Pancreas (tissue), 10 donors: ENCODE data around the gene EIF4E1B. TPM values are rescaled to one million over a fixed set of nuclear protein-coding genes. Genes with fewer than 3 reads are reported as not detected.
A peak's percentile ranks its signal among the peaks of the same experiment; 100 is the strongest.

Source experiments
- ATAC-seq, 4 donors: fragments of 200-7000 bp; cut with Tn5 transposase; one replicate each; pipeline versions ENCODE4 v1.8.0 to v1.9.1; 2020; ENCODE audit warnings: mild to moderate bottlenecking in 4 of 4, moderate library complexity in 4 of 4
- DNase-seq, 6 donors: peaks; one replicate each; pipeline ENCODE4 v3.0.0-alpha.2; 2020
- FAIRE-seq: peaks from 2 replicates; lab custom pipeline; 2012; peaks lifted over from hg19 to GRCh38; lab: Jason Lieb, UNC
- H3K27ac ChIP-seq, 4 donors: fragments of 200-600 bp; sonication (generic); 1 replicate in 3 of 4; 2 replicates in 1 of 4; pipeline versions ENCODE4 v1.5.0 to v1.8.0; 2020
- H3K27me3 ChIP-seq, 4 donors: fragments of 200-600 bp; one replicate each; pipeline ENCODE4 v1.8.0; 2021
- H3K36me3 ChIP-seq, 3 donors: fragments of 200-600 bp; sonication (generic) in 1 of 3; one replicate each; pipeline versions ENCODE4 v1.5.0 to v1.8.0; 2020 to 2021
- H3K4me1 ChIP-seq, 3 donors: fragments of 200-600 bp; one replicate each; pipeline ENCODE4 v1.8.0; 2021
- H3K4me3 ChIP-seq, 4 donors: fragments of 200-600 bp; sonication (generic) in 2 of 4; one replicate each; pipeline versions ENCODE4 v1.5.0 to v1.8.0; 2020 to 2021
- H3K9me3 ChIP-seq, 4 donors: fragments of 200-600 bp; one replicate each; pipeline ENCODE4 v1.8.0; 2021
- CTCF ChIP-seq, 4 donors: fragments of 200-600 bp; sonication (generic) in 3 of 4; IDR thresholded peaks; one replicate each; pipeline versions ENCODE4 v1.5.0 to v1.8.0; 2021; ENCODE audit warnings: antibody characterized with exemption in 4 of 4
- WGBS, 2 donors: extraction: QIAGEN DNeasy Blood & Tissue Kit; methylation state at CpG; one replicate each; pipeline ENCODE4 v1.1.7; 2013; 5-methylcytosine and 5-hydroxymethylcytosine counted together
- intact Hi-C, 3 donors: fragments of 100-400 bp; cut with DNase I; formaldehyde crosslinking; loops; one replicate each; pipeline versions ENCODE4 v1.11.1 to v1.14.2; 2022
- polyA plus RNA-seq, 2 donors: library from polyadenylated mRNA; stranded (reverse); fragments of 200-250 nt; gene quantifications; one replicate each; pipeline ENCODE4 v1.2.3, GENCODE V29; 2013
- total RNA-seq, 6 donors: library from RNA; stranded (reverse); fragmentation: NEBNext Ultra II Directional in 4 of 6; extraction: Animal tissue kit (Norgen Biotek cat#: 25700) in 4 of 6; gene quantifications; one replicate each; pipeline versions ENCODE4 v1.2.1 to v1.2.4, GENCODE V29; 2021 to 2023
- donor health status: healthy with polysubstance abuse.
- donor health status: DM: no; HTN: no; CAD: no; lungs with moderate emphysema.
- donor health status: DM: no; HTN: no; CAD: no.
- donor health status: control.
- donor health status: control.
- donor health status: Bipolar disorder and iron deficiency.
- donor health status: DM: yes; HTN: yes; CAD: no.
- donor health status: DM: no; HTN: no; CAD: no.
- donor health status: DM: no; HTN: no; CAD: no.
- donor health status: DM: yes; HTN: yes; CAD: no.

Gene EIF4E1B
- total and polyA plus RNA-seq, 8 donors = 0.04 to 1.5 (median 0.30) TPM; not detected in 5

DNA sequence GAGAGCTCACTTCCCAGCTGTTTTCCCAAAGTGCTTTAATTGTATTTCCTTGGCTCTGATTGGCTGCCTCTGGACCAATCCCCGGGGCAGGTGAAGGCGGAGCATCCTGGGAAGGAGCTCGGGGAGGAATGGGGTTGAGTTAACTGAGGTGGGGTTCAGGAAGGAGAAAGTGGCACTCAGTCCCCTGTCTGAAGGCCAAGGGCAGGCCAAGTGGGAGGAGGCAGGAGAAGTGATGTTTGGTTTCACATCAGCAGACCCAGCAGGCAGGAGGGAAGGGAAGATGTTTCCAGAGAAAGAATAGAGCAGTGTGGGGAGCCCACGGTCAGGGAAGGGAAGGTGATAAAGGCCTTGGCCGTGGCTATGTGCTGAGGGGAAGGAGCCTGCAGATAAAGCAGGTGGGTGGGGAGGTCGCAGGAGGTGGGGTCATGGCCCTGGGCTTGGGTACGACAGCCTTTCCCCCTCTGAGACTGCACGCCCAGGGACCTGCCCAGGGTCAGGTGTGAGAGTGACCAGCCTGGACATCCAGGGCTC, 19.9 kb downstream of the EIF4E1B start:
- TF ChIP-seq CTCF (IDR thresholded peaks at IDR 0.05) = no peak
- Histone ChIP-seq H3K36me3 (no peaks in the 10 kb centered on the region), H3K27me3 (no peaks in the 10 kb centered on the region), H3K27ac (no peak overlapping the region), H3K9me3 (no peaks in the 10 kb centered on the region), H3K4me1 (peaks cover 0 to 6% (median 3%) of the 10 kb centered on the region in 3 donors), H3K4me3 (no peak overlapping the region)
- FAIRE-seq (no peak), DNase-seq (peak in 1 of 6 donors; percentile 35), ATAC-seq (no peak)
- WGBS, 2 donors = 69 to 77% methylated on average over 7 to 8 of the region's 8 CpGs
- intact Hi-C loops = no loop called here

DNA sequence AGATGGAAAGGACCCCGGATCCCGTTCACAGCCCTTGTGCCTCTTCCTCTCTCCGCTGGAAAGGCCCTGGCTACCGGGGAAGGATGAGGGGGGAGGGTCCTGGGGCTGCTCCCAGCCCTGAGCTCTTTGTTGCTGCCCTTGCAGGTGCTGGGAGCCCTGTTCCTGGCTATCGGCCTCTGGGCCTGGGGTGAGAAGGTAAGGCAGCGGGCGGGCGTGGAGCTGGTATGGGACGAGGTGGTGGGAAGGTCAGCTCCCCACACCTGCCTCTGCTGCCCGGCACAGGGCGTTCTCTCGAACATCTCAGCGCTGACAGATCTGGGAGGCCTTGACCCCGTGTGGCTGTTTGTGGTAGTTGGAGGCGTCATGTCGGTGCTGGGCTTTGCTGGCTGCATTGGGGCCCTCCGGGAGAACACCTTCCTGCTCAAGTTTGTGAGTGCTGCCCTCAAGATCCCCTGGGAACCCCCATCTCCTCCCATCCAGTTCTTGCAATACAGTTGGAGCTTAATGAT, 21.1 kb downstream of the EIF4E1B start:
- no peaks in the 10 kb centered on the region for H3K27me3 ChIP-seq
- no peak for ATAC-seq
- no peak for FAIRE-seq
- no peaks in the 10 kb centered on the region for H3K9me3 ChIP-seq
- peak in 1 of 6 donors; percentile 66 for DNase-seq
- H3K4me3 ChIP-seq = no peak overlapping the region
- intact Hi-C loops = no loop called here
- no peak for TF ChIP-seq CTCF (IDR thresholded peaks at IDR 0.05)
- no peak overlapping the region for H3K27ac ChIP-seq
- peaks cover 0 to 6% (median 2%) of the 10 kb centered on the region in 3 donors for H3K4me1 ChIP-seq
- WGBS, 2 donors = 88 to 89% methylated on average over 17 of the region's 17 CpGs
- no peaks in the 10 kb centered on the region for H3K36me3 ChIP-seq

GRCh38 chr5:176652136-176652535, 21.7 kb downstream of the EIF4E1B start:
- H3K27me3 ChIP-seq = no peaks in the 10 kb centered on the region
- 75 to 77% methylated on average over 8 of the region's 8 CpGs for WGBS, 2 donors
- H3K27ac ChIP-seq = no peak overlapping the region
- no peaks in the 10 kb centered on the region for H3K9me3 ChIP-seq
- no peak for DNase-seq
- no peak for ATAC-seq
- H3K36me3 ChIP-seq = no peaks in the 10 kb centered on the region
- intact Hi-C loops = no loop called here
- no peak overlapping the region for H3K4me3 ChIP-seq
- peaks cover 0 to 6% (median 0%) of the 10 kb centered on the region in 3 donors for H3K4me1 ChIP-seq
- TF ChIP-seq CTCF (IDR thresholded peaks at IDR 0.05) = no peak
- FAIRE-seq = no peak

GRCh38 chr5:176653401-176654385, 23.2 kb downstream of the EIF4E1B start:
- H3K4me1 ChIP-seq = peaks cover 0 to under 1% (median 0%) of the 10 kb centered on the region in 3 donors
- H3K9me3 ChIP-seq = no peaks in the 10 kb centered on the region
- intact Hi-C loops = no loop called here
- no peak overlapping the region for H3K27ac ChIP-seq
- no peak overlapping the region for H3K4me3 ChIP-seq
- no peaks in the 10 kb centered on the region for H3K27me3 ChIP-seq
- no peaks in the 10 kb centered on the region for H3K36me3 ChIP-seq
- 81 to 82% methylated on average over 18 of the region's 18 CpGs for WGBS, 2 donors
- ATAC-seq (no peak), FAIRE-seq (no peak), DNase-seq (peak in 1 of 6 donors; percentile 42)
- TF ChIP-seq CTCF (IDR thresholded peaks at IDR 0.05) = no peak
